A549 (cell line): ENCODE data around the gene ZNF569. TPM values are rescaled to one million over a fixed set of nuclear protein-coding genes. Genes with fewer than 3 reads are reported as not detected.
"Not testable (repeated sequence)": the region's sequence is repeated elsewhere in the genome, so short reads cannot be mapped to it uniquely, and the experiment has no call there.

ENCODE experiments used
- ATAC-seq, 2 experiments: fragments of 200-7000 bp in 1 of 2; fragments of >200 bp in 1 of 2; cut with Nextera tagmentation in 1 of 2; cut with Tn5 transposase in 1 of 2; 3 replicates each; pipeline versions ENCODE4 v1.8.0 to v1.9.1; 2018 to 2020; ENCODE audit warnings: mild to moderate bottlenecking in 1 of 2, moderate library complexity in 1 of 2
- CTCF ChIA-PET: fragments of 300-600 bp; sonication (Branson Sonifier 250); formaldehyde crosslinking; extraction: SDS; loops from one replicate; lab custom pipeline; 2021; ENCODE audit warnings: antibody characterized with exemption, inconsistent platforms; lab: Yijun Ruan, JAX
- POLR2A ChIA-PET: fragments of 350-600 bp; formaldehyde crosslinking; extraction: SDS; loops from one replicate; lab custom pipeline; 2021; ENCODE audit warnings: antibody characterized with exemption, inconsistent platforms; lab: Yijun Ruan, JAX
- DNase-seq, 2 experiments: peaks; one replicate each; pipeline versions ENCODE4 v3.0.0 to v3.0.0-alpha.2; 2011 to 2016; ENCODE audit warnings: low read depth in 1 of 2, low spot score in 1 of 2
- FAIRE-seq: peaks from 2 replicates; lab custom pipeline; 2011; peaks lifted over from hg19 to GRCh38; lab: Jason Lieb, UNC
- H3K27ac ChIP-seq, 2 experiments: fragments of >200 bp; sonication (Bioruptor Twin); formaldehyde crosslinking; 3 replicates each; pipeline ENCODE4 v1.5.1; 2016 to 2017
- H3K4me1 ChIP-seq: fragments of >200 bp; sonication (Bioruptor Twin); formaldehyde crosslinking; 3 replicates; pipeline ENCODE4 v1.6.1; 2016
- H3K4me2 ChIP-seq: fragments of >200 bp; sonication (Bioruptor Twin); formaldehyde crosslinking; 3 replicates; pipeline ENCODE4 v1.6.1; 2016
- H3K4me3 ChIP-seq: fragments of >200 bp; sonication (Bioruptor Twin); formaldehyde crosslinking; 3 replicates; pipeline ENCODE4 v1.5.1; 2016
- H3K9me3 ChIP-seq: fragments of >200 bp; sonication (Bioruptor Twin); formaldehyde crosslinking; 3 replicates; pipeline ENCODE4 v1.6.1; 2016
- BCL3 ChIP-seq: fragments of >200 bp; sonication (Bioruptor Twin); formaldehyde crosslinking; IDR thresholded peaks from 3 replicates; pipeline ENCODE4 v1.6.1; 2016
- ESRRA ChIP-seq: fragments of 150-350 bp; IDR thresholded peaks from 2 replicates; pipeline ENCODE4 v1.6.1; 2014; ENCODE audit warnings: mild to moderate bottlenecking, low read length, borderline replicate concordance
- FOSB ChIP-seq: fragments of 250-450 bp; sonication (Bioruptor Pico); IDR thresholded peaks from 2 replicates; pipeline ENCODE4 v1.5.0; 2020; ENCODE audit warnings: mild to moderate bottlenecking, moderate library complexity
- FOXS1 ChIP-seq: fragments of 250-450 bp; sonication (Bioruptor Pico); IDR thresholded peaks from 2 replicates; pipeline ENCODE4 v1.5.0; 2020; ENCODE audit warnings: mild to moderate bottlenecking, moderate library complexity
- HES2 ChIP-seq: fragments of >200 bp; sonication (Bioruptor Twin); formaldehyde crosslinking; IDR thresholded peaks from 2 replicates; pipeline ENCODE4 v1.6.1; 2016
- HOXA7 ChIP-seq: fragments of 250-450 bp; sonication (Bioruptor Pico); IDR thresholded peaks from 2 replicates; pipeline ENCODE4 v1.5.0; 2020; ENCODE audit warnings: mild to moderate bottlenecking, moderate library complexity
- JUN ChIP-seq, 2 experiments: fragments of >200 bp; sonication (Bioruptor Twin); formaldehyde crosslinking; IDR thresholded peaks; 2 replicates in 1 of 2; 3 replicates in 1 of 2; pipeline ENCODE4 v1.6.1; 2016 to 2017
- MAZ ChIP-seq: fragments of 150-350 bp; IDR thresholded peaks from 2 replicates; pipeline ENCODE4 v1.6.1; 2014; ENCODE audit warnings: antibody characterized with exemption, low read depth, low read length, borderline replicate concordance
- MYC ChIP-seq: IDR thresholded peaks from 2 replicates; pipeline ENCODE4 v1.6.1; 2012; ENCODE audit warnings: mild to moderate bottlenecking, inconsistent platforms, low read length, improper control_type of control experiment, borderline replicate concordance
- POLR2AphosphoS2 ChIP-seq: conservative IDR thresholded peaks from 2 replicates; pipeline ENCODE4 v1.6.1; 2012; ENCODE audit warnings: low read length, improper control_type of control experiment, inconsistent platforms
- ZFP36 ChIP-seq: fragments of 450-650 bp; IDR thresholded peaks from 2 replicates; pipeline ENCODE4 v1.6.1; 2014; ENCODE audit warnings: borderline replicate concordance; ENCODE audit not compliant: partially characterized antibody
- WGBS: methylation state at CpG from one replicate; pipeline ENCODE4 v1.1.6; 2017; ENCODE audit errors: missing lambda C conversion rate; 5-methylcytosine and 5-hydroxymethylcytosine counted together
- polyA plus RNA-seq, 4 experiments: library from polyadenylated mRNA; depleted of rRNA in 3 of 4; stranded (reverse); fragments of >200 nt; fragmentation: RNase III in 1 of 4; extraction: RNeasy Plus Mini Kit Qiagen cat#74134 plus additional on column Dnase treatment in 1 of 4; gene quantifications; 2 replicates in 3 of 4; 3 replicates in 1 of 4; pipeline ENCODE4 v1.2.3, GENCODE V29; 2011 to 2017
- TF ChIP-seq, protein P1 (sequence below): fragments of 200-600 bp; sonication (generic); IDR thresholded peaks from 2 replicates; pipeline ENCODE4 v1.6.1; 2016; ENCODE audit warnings: antibody characterized with exemption, mild to moderate bottlenecking, moderate library complexity

The ZNF569 gene
- polyA plus RNA-seq, 2 of the 4 experiments (the other 2 are of a cell fraction), result 6.3 to 11.1 TPM

DNA sequence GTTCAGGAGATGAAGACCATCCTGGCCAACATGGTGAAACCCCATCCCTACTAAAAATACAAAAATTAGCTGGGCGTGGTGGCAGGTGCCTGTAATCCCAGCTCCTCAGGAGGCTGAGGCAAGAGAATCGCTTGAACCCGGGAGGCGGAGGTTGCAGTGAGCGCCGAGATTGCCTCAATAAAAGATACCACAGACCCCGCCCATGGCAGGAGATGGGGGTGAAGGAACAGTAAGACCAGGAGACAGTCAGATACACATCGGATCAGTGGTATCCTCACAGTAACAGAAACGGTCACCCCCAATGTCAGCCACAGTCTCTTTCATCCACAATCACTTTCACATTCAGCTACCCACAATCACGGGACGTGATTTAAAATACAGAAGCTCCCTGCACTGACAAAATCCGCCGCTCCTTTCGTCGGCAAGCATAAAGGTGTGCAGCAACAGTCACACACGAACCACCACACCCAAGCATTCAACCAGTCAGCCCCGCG lies 96.8 kb downstream of the ZNF569 start:
- not testable (repeated sequence) for FAIRE-seq, DNase-seq, H3K4me1 ChIP-seq
- Histone ChIP-seq H3K4me3 (peak overlapping the region; percentile 58), H3K27ac (peak overlapping the region; percentile 64 to 85), H3K4me2 (peak overlapping the region; percentile 73), H3K9me3 (peaks cover 91% of the 10 kb centered on the region)
- TF ChIP-seq BCL3, result 0 out of 3 replicates have a peak, but pooled peaks have one; percentile 48
- POLR2A ChIA-PET, result interaction anchor here (0.7 to 2.0 kb wide), 12 partner anchors 32 to 1243 kb away, joined by 3 to 12 read pairs (median 5); partner anchors contain the start of genes ZNF146, ZNF383, ZNF540 and ZNF565
- WGBS, result 18% methylated on average over 18 of the region's 18 CpGs
- CTCF ChIA-PET, result interaction anchor here (0.6 to 1.2 kb wide), 5 partner anchors 9 to 982 kb away, joined by 3 to 5 read pairs (median 3); no protein-coding TSS in a partner anchor
- peak; percentile 46 to 58 for ATAC-seq

DNA sequence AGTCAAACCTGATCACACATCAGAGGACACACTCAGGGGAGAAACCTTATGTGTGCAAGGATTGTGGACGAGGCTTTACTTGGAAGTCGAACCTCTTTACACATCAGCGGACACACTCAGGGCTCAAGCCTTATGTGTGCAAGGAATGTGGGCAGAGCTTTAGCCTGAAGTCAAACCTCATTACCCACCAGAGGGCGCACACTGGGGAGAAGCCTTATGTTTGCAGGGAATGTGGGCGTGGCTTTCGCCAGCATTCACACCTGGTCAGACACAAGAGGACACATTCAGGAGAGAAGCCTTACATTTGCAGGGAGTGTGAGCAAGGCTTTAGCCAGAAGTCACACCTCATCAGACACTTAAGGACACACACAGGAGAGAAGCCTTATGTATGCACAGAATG lies 104.5 kb downstream of the ZNF569 start:
- H3K4me2 ChIP-seq, result no peak overlapping the region
- H3K4me3 ChIP-seq, result no peak overlapping the region
- no peaks in the 10 kb centered on the region for H3K4me1 ChIP-seq
- TF ChIP-seq MYC, result no peak
- TF ChIP-seq ESRRA, result no peak
- no peak for TF ChIP-seq JUN (IDR thresholded peaks at IDR 0.05)
- TF ChIP-seq, all 56 proteins: peak for 0
- 91% methylated on average over 6 of the region's 6 CpGs for WGBS
- peak in 1 of 2 experiments; percentile 62 for DNase-seq
- no peak for FAIRE-seq
- peaks cover 99% of the 10 kb centered on the region for H3K9me3 ChIP-seq
- no peak overlapping the region for H3K27ac ChIP-seq
- ATAC-seq, result peak; percentile 27 to 63; a peak in 4 of 6 replicates
- CTCF ChIA-PET, result interaction anchor here (0.6 to 1.5 kb wide), 2 partner anchors 45 to 1434 kb away, joined by 3 to 4 read pairs; no protein-coding TSS in a partner anchor
- POLR2A ChIA-PET, result no interaction called here

- H3K4me3 ChIP-seq, result no peak overlapping the region
- 85% methylated on average over 1 of the region's 1 CpG for WGBS
- CTCF ChIA-PET, result interaction anchor here (0.6 to 1.5 kb wide), 4 partner anchors 9 to 1433 kb away, joined by 3 to 5 read pairs (median 4); partner anchors contain the start of gene ZNF527
- H3K9me3 ChIP-seq, result peaks cover 99% of the 10 kb centered on the region
- ATAC-seq, result no peak
- no peak for DNase-seq
- no peak overlapping the region for H3K27ac ChIP-seq
- no peak for TF ChIP-seq ZFP36
- no peak for TF ChIP-seq MAZ
- no peak for TF ChIP-seq JUN (IDR thresholded peaks at IDR 0.05)
- TF ChIP-seq HOXA7 (CRISPR knock-in tag), result no peak
- TF ChIP-seq FOSB, result no peak
- no peak for TF ChIP-seq POLR2AphosphoS2
- no peak for TF ChIP-seq HES2
- no peak for TF ChIP-seq ESRRA
- TF ChIP-seq FOXS1 (CRISPR knock-in tag), result no peak
- TF ChIP-seq, protein P1, sequence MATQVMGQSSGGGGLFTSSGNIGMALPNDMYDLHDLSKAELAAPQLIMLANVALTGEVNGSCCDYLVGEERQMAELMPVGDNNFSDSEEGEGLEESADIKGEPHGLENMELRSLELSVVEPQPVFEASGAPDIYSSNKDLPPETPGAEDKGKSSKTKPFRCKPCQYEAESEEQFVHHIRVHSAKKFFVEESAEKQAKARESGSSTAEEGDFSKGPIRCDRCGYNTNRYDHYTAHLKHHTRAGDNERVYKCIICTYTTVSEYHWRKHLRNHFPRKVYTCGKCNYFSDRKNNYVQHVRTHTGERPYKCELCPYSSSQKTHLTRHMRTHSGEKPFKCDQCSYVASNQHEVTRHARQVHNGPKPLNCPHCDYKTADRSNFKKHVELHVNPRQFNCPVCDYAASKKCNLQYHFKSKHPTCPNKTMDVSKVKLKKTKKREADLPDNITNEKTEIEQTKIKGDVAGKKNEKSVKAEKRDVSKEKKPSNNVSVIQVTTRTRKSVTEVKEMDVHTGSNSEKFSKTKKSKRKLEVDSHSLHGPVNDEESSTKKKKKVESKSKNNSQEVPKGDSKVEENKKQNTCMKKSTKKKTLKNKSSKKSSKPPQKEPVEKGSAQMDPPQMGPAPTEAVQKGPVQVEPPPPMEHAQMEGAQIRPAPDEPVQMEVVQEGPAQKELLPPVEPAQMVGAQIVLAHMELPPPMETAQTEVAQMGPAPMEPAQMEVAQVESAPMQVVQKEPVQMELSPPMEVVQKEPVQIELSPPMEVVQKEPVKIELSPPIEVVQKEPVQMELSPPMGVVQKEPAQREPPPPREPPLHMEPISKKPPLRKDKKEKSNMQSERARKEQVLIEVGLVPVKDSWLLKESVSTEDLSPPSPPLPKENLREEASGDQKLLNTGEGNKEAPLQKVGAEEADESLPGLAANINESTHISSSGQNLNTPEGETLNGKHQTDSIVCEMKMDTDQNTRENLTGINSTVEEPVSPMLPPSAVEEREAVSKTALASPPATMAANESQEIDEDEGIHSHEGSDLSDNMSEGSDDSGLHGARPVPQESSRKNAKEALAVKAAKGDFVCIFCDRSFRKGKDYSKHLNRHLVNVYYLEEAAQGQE, result no peak
- no peak overlapping the region for H3K4me2 ChIP-seq
- H3K4me1 ChIP-seq, result no peaks in the 10 kb centered on the region
- FAIRE-seq, result no peak
- POLR2A ChIA-PET, result no interaction called here
Measured at GRCh38 chr19:37361994-37362393, 105.2 kb downstream of the ZNF569 start.

Other genes with a start within 250 kb of the ZNF569 start
- gene ZNF383, start 249.2 kb downstream of the ZNF569 start, polyA plus RNA-seq (2011; rRNA removed), result 13.0 and 13.1 TPM in 2 replicates
- 6.6 to 6.9 TPM (median 6.6 TPM) in 3 replicates for gene ZNF383, start 249.2 kb downstream of the ZNF569 start, polyA plus RNA-seq (2017; fragmentation: RNase III; extraction: RNeasy Plus Mini Kit Qiagen cat#74134 plus additional on column Dnase treatment)
- gene ZNF527, start 96.3 kb downstream of the ZNF569 start, polyA plus RNA-seq (2011; rRNA removed), result 5.3 and 8.2 TPM in 2 replicates
- gene ZNF527, start 96.3 kb downstream of the ZNF569 start, polyA plus RNA-seq (2017; fragmentation: RNase III; extraction: RNeasy Plus Mini Kit Qiagen cat#74134 plus additional on column Dnase treatment), result 4.1 to 4.9 TPM (median 4.4 TPM) in 3 replicates
- 7.8 and 7.9 TPM in 2 replicates for gene ZNF570, start 1.9 kb upstream of the ZNF569 start, polyA plus RNA-seq (2011; rRNA removed)
- 2.9 to 3.7 TPM (median 3.7 TPM) in 3 replicates for gene ZNF570, start 1.9 kb upstream of the ZNF569 start, polyA plus RNA-seq (2017; fragmentation: RNase III; extraction: RNeasy Plus Mini Kit Qiagen cat#74134 plus additional on column Dnase treatment)
- 0.12 and 0.16 TPM in 2 replicates for gene ZNF793, start 39.5 kb upstream of the ZNF569 start, polyA plus RNA-seq (2011; rRNA removed)
- 0.04 to 0.17 TPM (median 0.07 TPM) in 3 replicates for gene ZNF793, start 39.5 kb upstream of the ZNF569 start, polyA plus RNA-seq (2017; fragmentation: RNase III; extraction: RNeasy Plus Mini Kit Qiagen cat#74134 plus additional on column Dnase treatment)
- 2.5 and 2.7 TPM in 2 replicates for gene ZNF571, start 127.3 kb upstream of the ZNF569 start, polyA plus RNA-seq (2011; rRNA removed)
- 0.97 to 1.4 TPM (median 1.3 TPM) in 3 replicates for gene ZNF571, start 127.3 kb upstream of the ZNF569 start, polyA plus RNA-seq (2017; fragmentation: RNase III; extraction: RNeasy Plus Mini Kit Qiagen cat#74134 plus additional on column Dnase treatment)
- gene ZNF540, start 127.4 kb upstream of the ZNF569 start, polyA plus RNA-seq (2011; rRNA removed), result 0.12 and 0.13 TPM in 2 replicates
- 0.15 to 0.39 TPM (median 0.22 TPM) in 3 replicates for gene ZNF540, start 127.4 kb upstream of the ZNF569 start, polyA plus RNA-seq (2017; fragmentation: RNase III; extraction: RNeasy Plus Mini Kit Qiagen cat#74134 plus additional on column Dnase treatment)
- gene ZFP30, start 188.0 kb upstream of the ZNF569 start, polyA plus RNA-seq (2011; rRNA removed), result 9.0 and 9.2 TPM in 2 replicates
- gene ZFP30, start 188.0 kb upstream of the ZNF569 start, polyA plus RNA-seq (2017; fragmentation: RNase III; extraction: RNeasy Plus Mini Kit Qiagen cat#74134 plus additional on column Dnase treatment), result 8.3 to 9.2 TPM (median 8.4 TPM) in 3 replicates